OCI-LY3 (cell line): ENCODE data around the gene SRPX.

ENCODE experiments used
- EZH2phosphoT487 ChIP-seq: fragments of 200-600 bp; shearing (Covaris generic); IDR thresholded peaks from 2 replicates; pipeline ENCODE4 v1.6.1; 2018; ENCODE audit warnings: antibody characterized with exemption, mixed run types, low read depth
- TF ChIP-seq, protein P1 (sequence below): fragments of 200-600, 300-600 bp; sonication (generic); IDR thresholded peaks from 2 replicates; pipeline ENCODE4 v1.5.1; 2014; ENCODE audit warnings: antibody characterized with exemption, low read length, low read depth

DNA sequence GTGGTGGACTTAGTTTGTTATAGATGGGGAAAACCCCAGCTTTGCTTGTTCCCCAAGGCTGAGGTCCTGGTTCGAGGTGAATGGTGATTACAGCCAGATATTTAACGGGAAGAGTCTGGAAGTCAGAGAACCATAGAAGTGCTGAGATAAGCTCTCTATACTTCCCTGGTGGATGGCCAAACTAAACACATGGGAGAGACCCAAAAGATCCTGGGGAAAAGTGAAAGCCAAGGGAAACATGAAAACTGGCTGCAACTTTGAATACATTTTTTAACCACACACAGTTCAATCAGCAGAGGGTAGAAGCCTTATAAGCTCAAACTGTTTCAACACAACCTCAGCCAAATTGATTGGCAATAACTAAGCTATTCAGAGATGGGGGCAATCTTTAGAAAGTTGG lies 29.3 kb upstream of the SRPX start:
- TF ChIP-seq, protein P1, sequence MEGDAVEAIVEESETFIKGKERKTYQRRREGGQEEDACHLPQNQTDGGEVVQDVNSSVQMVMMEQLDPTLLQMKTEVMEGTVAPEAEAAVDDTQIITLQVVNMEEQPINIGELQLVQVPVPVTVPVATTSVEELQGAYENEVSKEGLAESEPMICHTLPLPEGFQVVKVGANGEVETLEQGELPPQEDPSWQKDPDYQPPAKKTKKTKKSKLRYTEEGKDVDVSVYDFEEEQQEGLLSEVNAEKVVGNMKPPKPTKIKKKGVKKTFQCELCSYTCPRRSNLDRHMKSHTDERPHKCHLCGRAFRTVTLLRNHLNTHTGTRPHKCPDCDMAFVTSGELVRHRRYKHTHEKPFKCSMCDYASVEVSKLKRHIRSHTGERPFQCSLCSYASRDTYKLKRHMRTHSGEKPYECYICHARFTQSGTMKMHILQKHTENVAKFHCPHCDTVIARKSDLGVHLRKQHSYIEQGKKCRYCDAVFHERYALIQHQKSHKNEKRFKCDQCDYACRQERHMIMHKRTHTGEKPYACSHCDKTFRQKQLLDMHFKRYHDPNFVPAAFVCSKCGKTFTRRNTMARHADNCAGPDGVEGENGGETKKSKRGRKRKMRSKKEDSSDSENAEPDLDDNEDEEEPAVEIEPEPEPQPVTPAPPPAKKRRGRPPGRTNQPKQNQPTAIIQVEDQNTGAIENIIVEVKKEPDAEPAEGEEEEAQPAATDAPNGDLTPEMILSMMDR = no peak
- TF ChIP-seq EZH2phosphoT487 = no peak
